ENCODE measurements around the gene SLC22A23. TPM values are rescaled to one million over a fixed set of nuclear protein-coding genes. Genes with fewer than 3 reads are reported as not detected.

SLC22A23 gene
- total RNA-seq, 1 donor from 2014 or later: 19.2 TPM

DNA sequence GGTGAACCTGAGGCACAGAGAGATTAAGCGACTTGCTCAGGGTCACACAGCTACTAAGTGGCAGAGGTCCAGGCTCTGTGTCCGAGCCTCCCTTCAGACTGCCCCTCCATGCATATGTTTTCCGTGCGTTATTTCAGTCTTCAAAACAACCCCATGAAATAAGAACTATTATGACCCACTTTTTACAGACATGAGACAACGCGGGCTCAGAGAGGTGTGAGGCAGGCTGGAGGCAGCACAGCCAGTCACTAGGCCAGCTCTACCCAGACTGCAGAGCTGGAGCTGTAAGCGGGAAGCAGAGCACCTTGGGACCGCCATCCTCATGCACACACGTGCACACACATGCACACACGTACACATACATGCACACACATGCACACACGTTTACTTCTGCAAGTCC, 135.8 kb downstream of the SLC22A23 start:
- Histone ChIP-seq H3K27ac (no peak overlapping the region), H3K36me3 (no peaks in the 10 kb centered on the region), H3K27me3 (no peaks in the 10 kb centered on the region), H3K4me1 (peaks cover 21% of the 10 kb centered on the region), H3K4me3 (no peak overlapping the region), H3K9me3 (no peaks in the 10 kb centered on the region)
- no peak for TF ChIP-seq CTCF (IDR thresholded peaks at IDR 0.05)
- intact Hi-C loops (cut with DNase I): no loop called here
- ATAC-seq: no peak
- DNase-seq: no peak

- no peak for DNase-seq
- H3K36me3 ChIP-seq: no peaks in the 10 kb centered on the region
- H3K27ac ChIP-seq: no peak overlapping the region
- H3K4me1 ChIP-seq: peaks cover 16% of the 10 kb centered on the region
- ATAC-seq: no peak
- no peaks in the 10 kb centered on the region for H3K27me3 ChIP-seq
- no peaks in the 10 kb centered on the region for H3K9me3 ChIP-seq
- H3K4me3 ChIP-seq: no peak overlapping the region
- intact Hi-C loops (cut with DNase I): no loop called here
- TF ChIP-seq CTCF (IDR thresholded peaks at IDR 0.05): no peak
Observed at GRCh38 chr6:3320238-3320811, 136.5 kb downstream of the SLC22A23 start.

- Histone ChIP-seq H3K4me1 (peaks cover 10% of the 10 kb centered on the region), H3K4me3 (no peak overlapping the region), H3K36me3 (no peaks in the 10 kb centered on the region), H3K9me3 (no peaks in the 10 kb centered on the region), H3K27me3 (no peaks in the 10 kb centered on the region), H3K27ac (no peak overlapping the region)
- ATAC-seq: no peak
- no peak for DNase-seq
- no peak for TF ChIP-seq CTCF (IDR thresholded peaks at IDR 0.05)
- intact Hi-C loops (cut with DNase I): no loop called here
Observed at GRCh38 chr6:3319610-3320200, 137.1 kb downstream of the SLC22A23 start.

- no peaks in the 10 kb centered on the region for H3K27me3 ChIP-seq
- intact Hi-C loops (cut with DNase I): no loop called here
- no peaks in the 10 kb centered on the region for H3K9me3 ChIP-seq
- no peaks in the 10 kb centered on the region for H3K36me3 ChIP-seq
- TF ChIP-seq CTCF (IDR thresholded peaks at IDR 0.05): no peak
- DNase-seq (no peak), ATAC-seq (no peak)
- H3K4me1 ChIP-seq: peaks cover 5% of the 10 kb centered on the region
- H3K27ac ChIP-seq: no peak overlapping the region
- no peak overlapping the region for H3K4me3 ChIP-seq
Observed at GRCh38 chr6:3318821-3319540, 137.9 kb downstream of the SLC22A23 start.

DNA sequence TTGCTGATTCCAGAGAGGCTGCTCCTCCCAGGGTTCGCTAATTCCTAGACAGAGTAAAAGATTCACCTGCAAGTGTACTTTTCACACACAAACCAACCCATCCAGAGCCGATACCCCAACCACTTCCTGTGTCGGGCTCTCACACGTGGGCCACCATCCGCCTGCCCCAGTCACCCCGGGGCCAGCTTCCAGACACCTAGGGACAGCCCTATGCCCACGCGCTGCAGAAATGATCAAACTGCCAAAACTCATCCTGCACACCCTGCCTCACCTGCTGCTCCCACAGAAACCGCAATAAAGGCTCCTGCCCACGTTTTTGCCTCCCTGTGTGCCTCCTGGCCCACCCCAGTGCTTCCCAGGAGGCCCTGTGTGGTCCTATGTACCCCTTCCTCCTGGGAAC, 138.6 kb downstream of the SLC22A23 start:
- no peak overlapping the region for H3K4me3 ChIP-seq
- intact Hi-C loops (cut with DNase I): no loop called here
- peak; percentile 6 for ATAC-seq
- H3K27me3 ChIP-seq: no peaks in the 10 kb centered on the region
- no peaks in the 10 kb centered on the region for H3K9me3 ChIP-seq
- TF ChIP-seq CTCF (IDR thresholded peaks at IDR 0.05): no peak
- no peak for DNase-seq
- H3K27ac ChIP-seq: no peak overlapping the region
- H3K4me1 ChIP-seq: peaks cover 5% of the 10 kb centered on the region
- H3K36me3 ChIP-seq: no peaks in the 10 kb centered on the region
